HG03135 (cell line): Measurements from ENCODE around the gene VPS16.

Source experiments
- ATAC-seq: cut with Tn5 transposase; IDR thresholded peaks from one replicate; pipeline ENCODE4 v1.9.1; 2021; ENCODE audit warnings: mild to moderate bottlenecking, moderate library complexity; ENCODE audit not compliant: unreplicated experiment

VPS16 gene

DNA sequence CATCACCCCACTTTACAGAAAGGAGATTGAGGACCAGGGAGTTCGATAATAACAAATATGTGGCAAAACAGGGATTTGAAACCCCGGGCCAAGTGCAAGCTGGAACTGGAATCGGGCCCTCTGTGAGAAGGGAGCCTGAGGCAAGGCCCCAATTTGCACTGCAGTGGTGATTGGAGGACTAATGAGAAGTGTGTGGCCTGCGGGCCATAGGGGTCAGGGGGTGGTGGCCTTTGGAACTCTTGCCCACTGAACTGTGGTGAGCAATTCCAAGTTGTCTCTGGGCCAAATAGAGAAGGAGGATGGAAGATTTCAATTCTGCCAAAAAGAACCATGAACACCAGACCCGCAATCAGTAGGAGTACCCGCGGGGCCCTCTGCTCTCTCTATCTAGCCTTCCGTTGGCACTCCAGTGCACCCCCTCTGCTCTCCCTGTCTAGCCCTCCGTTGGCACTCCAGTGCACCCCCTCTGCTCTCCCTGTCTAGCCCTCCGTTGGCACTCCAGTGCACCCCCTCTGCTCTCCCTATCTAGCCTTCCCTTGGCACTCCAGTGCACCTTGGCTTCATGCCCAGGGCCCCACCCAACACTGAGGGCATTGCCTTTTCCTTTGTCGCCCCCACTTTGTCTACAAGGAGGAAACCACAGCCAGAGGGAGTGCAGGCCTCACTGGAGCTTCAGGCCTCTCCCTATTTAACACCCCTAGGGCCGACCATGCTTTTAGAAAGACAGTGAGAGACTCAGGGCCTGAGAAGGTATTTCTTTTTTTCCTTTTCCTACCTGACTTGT lies 26.7 kb downstream of the VPS16 start:
- ATAC-seq = no peak

DNA sequence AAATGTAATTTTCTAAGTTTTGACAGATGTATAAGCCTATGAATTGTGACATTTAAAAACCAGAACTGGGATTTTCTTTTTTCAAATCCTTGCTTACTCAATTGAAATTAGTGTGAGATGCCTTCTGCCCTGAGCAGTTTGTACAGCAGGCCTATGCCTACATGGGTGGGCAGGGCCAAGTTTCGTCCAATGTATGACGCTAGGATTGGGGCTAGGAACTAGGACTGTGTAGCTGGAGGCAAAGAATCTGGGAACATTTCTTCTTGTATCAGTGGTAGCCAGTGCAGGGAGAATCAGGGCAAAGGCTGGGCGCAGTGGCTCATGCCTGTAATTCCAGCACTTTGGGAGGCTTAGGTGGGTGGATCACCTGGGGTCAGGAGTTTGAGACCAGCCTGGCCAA lies 28.8 kb downstream of the VPS16 start:
- ATAC-seq = no peak

DNA sequence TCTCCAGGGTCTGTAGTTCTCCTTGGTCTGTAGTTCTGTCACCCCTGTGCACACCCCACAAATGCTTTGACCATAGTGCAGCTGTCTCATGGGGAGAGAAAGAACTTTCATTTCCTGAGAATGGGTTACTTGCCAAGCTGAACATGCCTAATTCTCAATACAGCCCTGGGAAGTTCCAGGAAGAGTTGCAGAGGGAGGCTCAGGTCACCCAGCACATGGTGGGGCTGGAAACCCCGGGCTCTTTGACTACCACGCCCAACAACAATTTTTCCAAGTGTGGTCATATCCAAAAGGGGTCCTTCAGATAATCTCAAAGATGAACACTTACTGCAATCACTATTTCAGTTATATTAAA lies 30.5 kb downstream of the VPS16 start:
- ATAC-seq = no peak

DNA sequence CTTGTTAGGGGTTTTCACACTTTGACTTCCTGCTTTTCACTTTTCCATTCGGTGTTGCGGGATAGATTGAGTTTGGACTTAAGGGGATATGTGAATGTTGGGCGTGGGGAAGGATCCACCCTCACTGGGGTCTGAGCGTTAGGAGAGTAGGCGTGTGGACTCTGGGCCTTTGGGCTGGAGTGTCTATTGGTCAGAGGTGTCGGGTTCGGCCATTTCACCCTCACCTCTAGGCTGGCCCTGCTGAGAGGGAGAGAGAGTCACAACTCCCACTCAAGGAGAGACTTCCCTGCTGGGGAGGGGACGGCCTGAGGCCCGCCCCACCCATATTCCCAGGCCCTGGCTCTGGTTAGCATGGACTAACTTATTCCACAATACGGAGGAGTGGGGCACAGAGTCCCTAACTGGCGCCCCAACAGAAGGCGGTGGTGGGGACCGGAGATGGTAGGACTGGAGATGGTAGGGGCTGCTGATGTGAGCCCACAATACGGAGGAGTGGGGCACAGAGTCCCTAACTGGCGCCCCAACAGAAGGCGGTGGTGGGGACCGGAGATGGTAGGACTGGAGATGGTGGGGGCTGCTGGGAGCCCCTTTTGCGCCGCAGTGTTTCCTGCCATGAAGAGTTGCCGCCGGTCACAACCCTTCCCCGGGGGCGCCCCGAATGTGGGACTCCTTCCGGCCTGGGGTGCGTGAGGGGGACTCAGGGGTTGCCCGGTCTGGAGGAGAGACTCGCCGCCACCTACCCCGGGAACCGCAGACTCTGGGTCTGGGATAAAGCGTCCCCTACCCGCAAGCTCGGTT lies 31.3 kb downstream of the VPS16 start:
- ATAC-seq = no peak

DNA sequence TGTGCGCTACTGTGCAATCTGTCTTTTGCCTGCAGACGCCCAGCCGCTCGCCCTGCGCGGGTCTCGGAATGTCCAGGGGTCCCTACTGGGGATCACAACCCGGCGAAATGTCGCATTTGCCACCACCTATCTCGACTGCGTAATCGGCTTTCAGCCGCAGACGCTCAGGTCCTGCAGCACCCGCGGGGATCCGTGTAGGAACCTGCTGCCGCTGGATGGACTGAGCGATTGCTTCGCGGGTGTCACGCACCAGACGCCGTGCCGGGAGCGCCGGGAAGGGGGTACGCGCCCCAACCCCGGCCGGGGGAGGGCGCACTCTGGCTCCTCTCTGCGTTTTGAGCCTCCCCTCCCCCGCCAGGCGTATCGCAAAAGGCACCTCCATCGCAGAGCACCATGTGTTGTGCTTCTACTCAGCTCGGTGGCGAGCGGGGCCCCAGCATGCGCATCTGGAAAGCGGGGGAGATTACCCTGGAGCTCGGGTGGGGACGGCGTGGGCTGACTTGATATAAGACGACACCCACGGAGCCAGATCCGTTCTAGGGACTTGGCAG lies 32.0 kb downstream of the VPS16 start:
- ATAC-seq = no peak

DNA sequence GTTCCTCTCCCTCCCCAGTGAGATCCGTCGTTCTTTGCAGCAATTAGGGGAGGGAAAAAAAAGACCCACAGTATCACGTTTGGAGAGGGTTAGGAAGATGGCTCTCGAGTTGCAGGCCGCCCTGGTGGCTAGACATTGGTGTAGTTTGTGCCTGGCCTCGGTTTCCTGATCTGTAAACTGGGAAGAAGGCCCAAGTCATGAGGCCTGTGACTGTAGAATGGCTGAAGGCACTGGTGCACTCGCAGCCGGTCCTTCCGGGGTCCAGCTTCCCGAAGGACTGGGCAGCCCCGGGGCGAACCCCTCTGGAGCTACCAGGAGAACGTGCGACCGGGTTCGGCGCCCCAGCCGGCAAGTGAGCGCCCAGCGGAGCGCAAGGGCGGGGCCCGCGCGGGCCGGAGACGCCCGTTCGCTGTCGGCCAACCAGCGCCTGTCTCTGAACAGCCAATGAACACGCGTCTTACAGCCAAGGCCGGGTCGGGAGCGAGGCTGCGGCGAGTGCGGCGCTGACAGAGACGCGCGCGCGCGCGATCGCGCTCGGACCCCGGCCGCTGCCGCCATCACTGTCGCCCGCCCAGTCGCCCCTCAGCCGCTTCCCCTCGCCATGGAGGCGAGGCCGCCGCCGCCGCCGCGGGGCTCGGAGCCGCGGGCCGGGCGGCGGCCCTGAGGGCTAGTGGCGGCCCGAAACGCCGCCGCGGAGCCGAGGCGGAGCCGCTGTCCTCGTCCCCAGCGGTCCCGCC lies 32.6 kb downstream of the VPS16 start, which contains the start of gene PTPRA:
TSS of gene PTPRA (plus strand) at position 472 of the 737 bp plus-strand sequence. CDS start 90,797 bp downstream, outside the sequence.
- peak; percentile 94 for ATAC-seq

DNA sequence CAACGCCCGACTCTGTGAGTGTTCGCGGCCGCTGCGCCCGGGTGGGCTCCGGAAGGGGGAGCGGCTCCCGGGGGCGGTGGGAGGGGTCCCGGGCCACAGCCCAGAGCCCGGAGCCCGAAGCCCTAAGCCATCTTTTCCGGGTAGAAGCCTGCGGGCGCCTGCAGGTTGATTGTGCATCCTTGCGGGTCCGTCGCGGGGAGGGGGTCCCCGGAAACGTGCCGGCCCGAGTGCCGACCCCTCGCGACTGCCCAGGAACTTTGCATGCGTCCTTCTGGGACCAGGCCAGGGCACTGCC lies 33.1 kb downstream of the VPS16 start:
- peak; percentile 49 for ATAC-seq

DNA sequence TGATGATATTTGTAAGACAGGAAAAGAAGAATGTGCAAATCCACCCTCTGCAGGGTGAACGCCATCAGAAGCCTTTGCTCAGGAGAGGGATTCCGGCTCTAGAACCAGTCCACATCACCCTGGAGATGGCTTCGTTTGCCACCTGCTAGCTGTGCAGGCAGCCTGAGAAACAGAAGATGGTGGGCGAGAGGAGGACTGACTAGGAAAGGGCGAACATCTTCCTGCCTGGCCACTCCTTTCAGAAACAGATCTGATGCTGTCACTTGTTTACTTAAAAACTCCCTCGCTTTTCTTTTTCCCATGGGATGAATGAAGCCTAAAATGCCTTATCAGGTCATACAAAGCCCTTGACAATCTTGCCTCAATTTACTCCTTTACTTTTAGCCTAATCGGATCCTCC lies 33.9 kb downstream of the VPS16 start:
- ATAC-seq = no peak

DNA sequence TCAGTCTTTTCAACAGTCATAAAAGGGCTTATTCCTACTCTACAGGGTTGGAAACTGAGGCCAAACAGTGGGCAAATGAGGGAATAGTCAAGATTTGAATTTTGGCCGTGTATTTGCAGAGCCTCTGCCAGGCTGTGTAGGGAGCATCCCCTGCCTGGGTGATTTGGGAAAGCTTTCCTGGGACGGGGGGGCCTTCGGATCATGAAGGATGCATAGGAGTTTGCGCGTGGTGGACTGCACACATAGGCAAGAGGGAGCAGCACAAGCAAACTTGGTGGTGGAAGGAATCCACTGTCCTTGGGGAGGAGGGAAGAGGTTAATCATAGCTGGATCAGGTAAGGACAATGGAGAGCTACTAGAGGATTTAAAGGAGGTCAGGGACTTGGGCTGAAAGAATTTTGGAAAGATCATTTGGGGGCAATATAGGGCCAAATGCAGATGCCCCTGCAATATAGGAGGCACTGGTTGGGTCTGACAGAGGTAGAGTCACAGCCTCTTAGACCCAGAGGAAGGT lies 35.2 kb downstream of the VPS16 start:
- no peak for ATAC-seq

DNA sequence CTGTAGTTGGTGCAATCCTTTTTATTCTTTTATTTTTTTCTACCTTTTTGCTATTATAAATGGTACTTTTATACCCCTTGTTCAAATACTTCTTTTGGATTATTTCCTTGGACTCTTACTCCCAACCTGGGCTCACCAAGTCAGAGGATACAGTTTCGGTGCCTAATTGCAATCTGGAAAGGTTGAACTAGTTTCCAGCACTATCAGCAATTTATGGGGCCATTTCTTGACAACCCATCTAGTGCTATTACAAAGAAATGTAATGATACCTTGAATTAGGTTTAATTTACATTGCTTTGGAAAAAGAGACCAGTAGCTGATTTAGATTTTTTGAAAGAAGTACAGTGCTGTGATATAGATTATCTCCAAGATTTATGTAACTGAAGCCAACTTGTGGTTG lies 38.0 kb downstream of the VPS16 start:
- ATAC-seq = no peak

DNA sequence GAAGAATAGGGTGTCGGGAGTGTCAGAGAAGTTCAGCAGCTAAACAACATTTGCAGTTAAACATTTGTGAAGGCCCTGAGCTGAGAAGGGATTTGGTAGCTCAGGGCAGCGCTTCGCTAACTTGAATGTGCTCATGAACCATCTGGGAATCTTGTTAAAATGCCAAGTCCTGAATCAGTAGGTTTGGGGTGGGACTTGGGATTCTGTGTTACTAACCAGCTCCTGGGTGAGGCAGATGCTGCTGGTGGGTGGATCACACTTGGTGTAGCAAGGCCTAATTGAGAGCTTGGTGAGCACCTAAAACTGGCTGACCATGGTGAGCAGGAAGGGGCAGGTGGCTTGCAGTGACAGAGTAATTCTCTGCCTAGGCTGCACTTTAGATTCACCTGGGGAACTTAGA lies 38.6 kb downstream of the VPS16 start:
- no peak for ATAC-seq

DNA sequence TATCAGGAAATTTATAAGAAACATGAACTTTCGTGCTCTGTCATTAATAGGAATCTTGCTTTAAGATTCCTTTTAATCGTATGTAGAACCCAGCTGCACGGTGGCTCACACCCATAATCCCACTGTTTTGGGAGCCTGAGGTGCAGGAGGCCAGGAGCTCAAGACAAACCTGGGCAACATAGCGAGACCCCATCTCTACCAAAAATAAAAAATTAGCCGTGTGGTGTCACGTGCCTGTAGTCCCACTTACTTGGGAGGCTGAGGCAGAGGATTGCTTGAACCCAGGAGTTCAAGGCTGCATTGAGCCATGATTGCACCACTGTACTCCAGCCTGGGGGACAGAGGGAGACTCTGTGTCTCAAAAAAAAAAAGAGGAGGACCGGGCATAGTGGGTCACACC lies 40.1 kb downstream of the VPS16 start:
- ATAC-seq = no peak

DNA sequence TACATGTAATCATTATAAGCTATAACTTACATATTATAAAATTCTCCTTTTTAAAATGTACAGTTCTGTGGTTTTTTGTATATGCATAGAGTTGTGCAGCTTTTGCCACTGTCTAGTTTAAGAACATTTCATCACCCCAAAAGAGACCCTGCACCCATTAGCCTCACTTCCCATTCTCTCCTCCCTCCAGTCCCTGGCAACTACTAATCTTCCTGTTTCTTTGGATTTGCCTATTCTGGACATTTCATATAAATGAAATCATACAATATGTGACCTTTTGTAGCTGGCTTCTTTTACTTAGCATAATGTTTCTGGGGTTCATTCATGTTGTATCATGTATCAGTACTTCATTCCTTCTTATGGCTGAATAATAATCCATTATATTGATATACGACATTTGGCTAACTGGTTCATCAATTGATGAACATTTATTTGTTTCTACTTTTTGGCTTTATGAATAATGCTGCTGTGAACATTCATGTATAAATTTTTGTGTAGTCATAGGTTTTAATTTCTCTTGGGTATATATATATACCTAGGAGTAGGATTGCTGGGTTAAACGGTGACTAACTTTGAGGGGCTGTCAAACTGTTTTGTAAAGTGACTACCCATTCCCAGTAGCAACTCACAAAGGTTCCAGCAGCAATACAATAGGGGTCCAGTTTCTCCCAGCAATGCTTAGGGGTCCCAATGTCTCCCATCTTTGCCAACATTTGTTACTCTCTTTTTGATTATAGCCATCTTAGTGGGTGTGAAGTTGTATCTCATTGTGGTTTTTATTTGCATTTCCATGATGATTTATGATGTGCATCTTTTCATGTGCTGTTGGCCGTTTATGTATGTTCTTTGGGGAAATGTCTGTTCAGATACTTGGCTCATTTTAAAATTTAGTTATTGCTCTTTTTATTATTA lies 43.4 kb downstream of the VPS16 start:
- ATAC-seq = no peak

DNA sequence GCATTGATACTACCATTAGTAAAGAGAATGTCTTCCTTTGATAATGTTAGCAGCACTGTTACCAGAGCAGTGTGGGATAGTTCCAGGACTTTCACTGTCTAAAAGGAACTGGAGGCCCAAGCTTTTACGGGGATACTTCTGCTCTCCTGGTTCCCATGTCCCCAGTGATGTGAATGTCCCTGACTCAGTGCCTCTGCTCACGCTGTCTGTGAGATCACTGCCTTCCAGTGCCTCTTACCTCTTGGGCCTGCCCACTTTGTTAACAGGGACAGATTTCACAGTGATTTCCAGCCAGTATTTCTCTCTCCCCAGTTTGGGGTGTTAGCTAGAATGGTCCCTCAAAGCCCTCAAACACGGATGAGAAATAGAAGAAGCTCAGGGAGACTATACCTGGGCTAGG lies 47.2 kb downstream of the VPS16 start:
- ATAC-seq = no peak

DNA sequence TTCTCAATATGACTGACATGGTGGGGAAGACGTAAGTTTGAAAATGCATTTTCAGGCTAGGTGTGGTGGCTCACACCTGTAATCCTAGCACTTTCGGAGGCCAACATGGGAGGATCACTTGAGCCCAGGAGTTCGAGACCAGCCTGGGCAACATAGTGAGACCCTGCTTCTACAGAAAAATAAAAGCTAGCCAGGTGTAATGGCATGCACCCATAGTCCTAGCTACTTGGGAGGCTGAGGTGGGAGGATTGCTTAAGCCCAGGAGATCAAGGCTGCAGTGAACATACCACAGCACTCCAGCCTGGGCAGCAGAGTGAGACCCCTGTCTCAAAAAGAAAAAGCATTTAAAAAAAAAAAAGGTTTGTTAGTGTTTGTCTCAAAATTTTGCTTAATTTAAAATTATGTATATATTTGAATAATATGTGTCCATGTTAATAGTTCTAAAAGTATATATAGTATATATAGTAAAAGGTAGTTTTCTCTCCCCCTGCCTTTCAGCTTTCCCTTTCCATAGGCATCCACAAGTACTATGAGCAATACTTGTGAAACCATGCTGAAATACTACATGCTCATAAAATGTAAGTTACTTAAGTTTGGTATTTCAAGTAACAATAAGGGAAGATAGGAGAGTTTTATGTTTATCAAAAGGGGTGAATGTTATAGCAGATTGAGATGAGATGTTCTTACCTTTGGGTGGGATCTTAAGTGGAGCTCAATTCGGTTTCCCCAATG lies 47.8 kb downstream of the VPS16 start:
- ATAC-seq = no peak

DNA sequence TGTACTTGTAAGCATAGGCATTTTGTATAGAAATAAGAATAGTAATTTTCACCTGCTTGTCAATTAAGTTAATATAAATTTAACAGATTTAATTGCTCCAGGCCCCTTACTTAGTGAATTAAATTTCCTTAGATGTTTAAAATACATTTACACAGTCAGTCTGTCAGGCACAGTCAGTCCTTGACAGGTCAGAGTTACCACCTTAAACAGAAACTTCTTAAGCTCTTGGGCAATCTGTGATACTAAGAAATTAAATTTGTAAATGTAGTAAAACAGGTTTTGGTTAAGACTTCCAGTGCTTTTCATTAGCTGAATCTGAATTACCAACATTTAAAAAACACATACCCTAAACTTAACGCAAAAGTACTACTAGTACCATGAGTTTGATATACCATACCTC lies 48.7 kb downstream of the VPS16 start:
- ATAC-seq = no peak

DNA sequence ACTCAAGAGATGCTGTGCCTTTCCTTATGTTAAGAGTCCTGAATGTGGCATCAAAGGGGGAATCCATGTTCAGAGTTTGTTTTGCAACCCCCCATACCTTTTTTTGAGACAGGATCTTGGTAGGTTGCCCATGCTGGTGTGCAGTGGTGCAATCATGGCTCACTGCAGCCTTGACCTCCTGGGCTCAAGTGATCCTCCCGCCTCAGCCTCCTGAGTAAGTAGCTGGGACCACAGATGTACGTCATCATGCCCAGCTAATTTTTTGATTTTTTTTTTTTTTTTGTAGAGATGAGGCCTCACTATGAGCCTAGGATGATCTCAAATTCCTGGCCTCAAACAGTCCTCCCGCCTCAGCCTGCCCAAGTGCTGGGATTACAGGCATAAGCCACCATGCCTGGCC lies 49.3 kb downstream of the VPS16 start:
- ATAC-seq = no peak

DNA sequence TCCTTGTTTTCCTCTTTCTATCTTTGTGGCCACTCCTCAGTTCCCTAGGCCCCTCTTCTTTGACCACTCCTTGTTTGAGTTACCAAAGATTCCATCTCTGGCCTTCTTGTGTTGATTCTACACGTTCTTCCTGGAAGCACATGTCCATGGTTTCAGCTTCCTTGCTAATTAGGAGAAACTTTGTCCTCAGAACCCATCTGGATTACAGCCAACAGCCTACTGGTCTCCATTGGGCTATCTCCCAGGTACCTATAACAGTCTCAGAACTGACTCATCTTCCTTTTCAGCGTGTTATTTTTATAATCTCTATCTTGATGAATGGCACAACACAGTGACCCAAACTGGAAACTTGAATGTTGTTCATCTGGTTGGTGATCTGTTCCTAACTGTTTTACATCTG lies 50.2 kb downstream of the VPS16 start:
- ATAC-seq = no peak

DNA sequence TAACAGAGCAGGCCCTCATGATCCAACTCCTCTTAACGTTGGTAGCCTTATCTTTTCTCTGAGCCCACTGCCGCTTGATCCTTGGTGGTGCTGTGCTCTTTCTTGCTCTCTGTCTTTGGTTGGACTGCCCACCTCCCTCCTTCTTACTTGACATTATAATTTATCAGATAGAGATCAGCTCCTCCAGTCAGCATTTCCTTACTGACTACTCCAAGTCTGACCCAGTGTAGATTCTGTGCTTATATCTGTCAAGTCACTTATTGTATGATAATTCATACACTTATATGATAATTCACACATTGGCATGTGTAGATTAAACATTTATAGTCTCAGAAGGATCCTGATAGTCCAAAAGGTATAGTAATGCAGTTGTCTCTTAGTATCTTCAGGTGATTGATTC lies 50.8 kb downstream of the VPS16 start:
- ATAC-seq = no peak

DNA sequence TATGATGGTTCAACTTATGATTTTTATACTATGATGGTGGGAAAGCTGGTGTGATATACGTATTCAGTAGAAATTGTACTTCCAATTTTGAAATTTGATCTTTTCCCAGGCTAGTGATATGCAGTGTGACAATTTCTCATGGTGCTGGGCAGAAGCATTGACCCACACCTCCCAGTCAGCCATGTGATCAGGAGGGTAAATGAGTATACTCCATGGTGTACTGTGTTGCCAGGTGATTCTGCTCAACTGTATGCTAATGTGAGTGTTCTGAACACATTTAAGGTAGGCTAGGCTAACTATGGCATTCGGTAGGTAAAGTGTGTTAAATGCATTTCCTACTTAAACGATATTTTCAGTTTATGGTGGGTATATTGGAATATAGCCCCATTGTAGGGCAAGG lies 51.8 kb downstream of the VPS16 start:
- ATAC-seq = no peak
